Measurements from ENCODE around the gene CELA3A.

DNA sequence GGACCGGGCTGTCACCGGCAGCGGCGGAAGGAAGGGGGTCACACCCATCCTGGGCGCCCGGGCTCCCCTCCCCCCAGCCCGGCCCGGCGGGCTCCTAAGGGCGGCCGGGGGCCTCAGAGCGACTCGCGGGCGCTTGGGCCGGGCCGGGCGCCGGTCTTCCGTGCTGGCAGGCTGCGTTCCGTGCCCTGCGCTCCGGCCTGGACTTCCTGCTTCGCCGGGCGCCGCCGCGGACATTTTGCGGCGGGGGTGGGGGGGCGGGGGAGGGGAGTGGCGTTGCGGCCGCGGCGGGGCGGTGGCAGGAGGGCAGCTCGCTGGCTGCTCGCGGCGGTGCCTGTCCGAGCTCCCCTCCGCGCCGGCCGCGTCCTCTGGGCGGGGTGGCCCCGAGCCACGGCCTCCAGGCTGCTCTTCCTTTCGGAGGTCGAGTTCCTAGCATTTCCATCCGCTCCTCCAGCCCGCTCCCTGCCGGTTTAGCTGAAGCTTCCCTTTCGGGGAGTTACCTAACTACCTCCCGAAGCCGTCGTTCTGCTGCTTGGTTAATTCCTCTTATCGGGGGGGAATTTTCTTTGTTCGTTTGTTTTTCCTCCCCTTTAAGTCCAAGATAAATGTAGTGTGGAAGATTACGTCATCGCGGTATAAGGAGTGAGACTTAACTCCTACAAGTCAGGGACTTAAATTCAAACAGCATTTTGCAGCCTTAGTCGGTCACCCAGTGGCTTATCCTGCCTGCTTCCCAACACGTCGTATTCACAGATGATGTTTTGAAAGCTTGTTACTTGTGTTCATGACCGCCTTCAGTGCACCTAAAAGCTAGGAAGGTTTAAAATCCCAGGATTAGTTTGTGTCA lies 51.8 kb downstream of the CELA3A start:
- TF ChIP-seq, protein P1, sequence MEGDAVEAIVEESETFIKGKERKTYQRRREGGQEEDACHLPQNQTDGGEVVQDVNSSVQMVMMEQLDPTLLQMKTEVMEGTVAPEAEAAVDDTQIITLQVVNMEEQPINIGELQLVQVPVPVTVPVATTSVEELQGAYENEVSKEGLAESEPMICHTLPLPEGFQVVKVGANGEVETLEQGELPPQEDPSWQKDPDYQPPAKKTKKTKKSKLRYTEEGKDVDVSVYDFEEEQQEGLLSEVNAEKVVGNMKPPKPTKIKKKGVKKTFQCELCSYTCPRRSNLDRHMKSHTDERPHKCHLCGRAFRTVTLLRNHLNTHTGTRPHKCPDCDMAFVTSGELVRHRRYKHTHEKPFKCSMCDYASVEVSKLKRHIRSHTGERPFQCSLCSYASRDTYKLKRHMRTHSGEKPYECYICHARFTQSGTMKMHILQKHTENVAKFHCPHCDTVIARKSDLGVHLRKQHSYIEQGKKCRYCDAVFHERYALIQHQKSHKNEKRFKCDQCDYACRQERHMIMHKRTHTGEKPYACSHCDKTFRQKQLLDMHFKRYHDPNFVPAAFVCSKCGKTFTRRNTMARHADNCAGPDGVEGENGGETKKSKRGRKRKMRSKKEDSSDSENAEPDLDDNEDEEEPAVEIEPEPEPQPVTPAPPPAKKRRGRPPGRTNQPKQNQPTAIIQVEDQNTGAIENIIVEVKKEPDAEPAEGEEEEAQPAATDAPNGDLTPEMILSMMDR (IDR thresholded peaks at IDR 0.05) = no peak
- TF ChIP-seq POLR2A (IDR thresholded peaks at IDR 0.05) = peak in 1 of 2 donors; percentile 44
